HEK293 (cell line): ENCODE measurements around the gene TTLL5.

Experiments used
- CTCF ChIA-PET: fragments of 350-600 bp; formaldehyde crosslinking; extraction: SDS; loops from one replicate; lab custom pipeline; 2021; ENCODE audit warnings: antibody characterized with exemption; lab: Yijun Ruan, JAX
- POLR2A ChIA-PET: fragments of 300-600 bp; formaldehyde crosslinking; extraction: SDS; loops from one replicate; lab custom pipeline; 2020; ENCODE audit warnings: antibody characterized with exemption, inconsistent platforms; lab: Yijun Ruan, JAX
- H3K27ac ChIP-seq: fragments of 200-500 bp; sonication (Bioruptor generic); 2 replicates; pipeline ENCODE4 v1.5.1; 2014; ENCODE audit warnings: low read depth, low read length, control low read depth, inconsistent platforms; ENCODE audit errors: extremely low read depth
- H3K36me3 ChIP-seq, 2 experiments: fragments of 200-500 bp in 1 of 2; sonication (Bioruptor generic) in 1 of 2; 1 replicate in 1 of 2; 2 replicates in 1 of 2; pipeline ENCODE4 v1.5.1; 2014 to 2017; ENCODE audit warnings: inconsistent platforms in 2 of 2, low read length in 2 of 2; ENCODE audit not compliant: control insufficient read depth in 2 of 2, insufficient read depth in 1 of 2
- H3K4me1 ChIP-seq: fragments of 200-500 bp; sonication (Bioruptor generic); 2 replicates; pipeline ENCODE4 v1.5.1; 2014; ENCODE audit warnings: mild to moderate bottlenecking, low read length, inconsistent platforms; ENCODE audit not compliant: control insufficient read depth, insufficient read depth
- H3K4me3 ChIP-seq: 2 replicates; pipeline ENCODE4 v1.5.1; 2011; ENCODE audit warnings: low read depth, mild to moderate bottlenecking, control low read depth, low read length, moderate library complexity
- H3K9me3 ChIP-seq: fragments of 200-500 bp; sonication (Bioruptor generic); 2 replicates; pipeline ENCODE4 v1.5.1; 2014; ENCODE audit warnings: low read depth, low read length, inconsistent platforms; ENCODE audit not compliant: control insufficient read depth, insufficient read depth
- EGR2 ChIP-seq: fragments of 450-650 bp; formaldehyde crosslinking; IDR thresholded peaks from 2 replicates; pipeline ENCODE4 v1.5.1; 2016; ENCODE audit warnings: low read depth, missing biosample characterization, missing genetic modification characterization
- MYNN ChIP-seq: fragments of 450-650 bp; formaldehyde crosslinking; IDR thresholded peaks from 2 replicates; pipeline ENCODE4 v1.5.1; 2016; ENCODE audit warnings: missing biosample characterization, missing genetic modification characterization, borderline replicate concordance
- WT1 ChIP-seq: fragments of 450-650 bp; formaldehyde crosslinking; IDR thresholded peaks from 2 replicates; pipeline ENCODE4 v1.5.1; 2016; ENCODE audit warnings: missing biosample characterization, missing genetic modification characterization
- ZBTB1 ChIP-seq: fragments of 450-650 bp; formaldehyde crosslinking; IDR thresholded peaks from 2 replicates; pipeline ENCODE4 v1.5.1; 2016; ENCODE audit warnings: missing biosample characterization, missing genetic modification characterization
- ZBTB48 ChIP-seq: fragments of 450-650 bp; formaldehyde crosslinking; IDR thresholded peaks from 2 replicates; pipeline ENCODE4 v1.5.1; 2016; ENCODE audit warnings: missing biosample characterization, missing genetic modification characterization
- ZBTB8A ChIP-seq: fragments of 450-650 bp; formaldehyde crosslinking; IDR thresholded peaks from 2 replicates; pipeline ENCODE4 v1.5.1; 2016; ENCODE audit warnings: missing biosample characterization, missing genetic modification characterization
- ZFHX2 ChIP-seq: fragments of 450-650 bp; formaldehyde crosslinking; conservative IDR thresholded peaks from 2 replicates; pipeline ENCODE4 v1.5.1; 2016; ENCODE audit warnings: missing biosample characterization, missing genetic modification characterization
- ZFP41 ChIP-seq: fragments of 450-650 bp; formaldehyde crosslinking; IDR thresholded peaks from 2 replicates; pipeline ENCODE4 v1.5.1; 2016; ENCODE audit warnings: missing biosample characterization, missing genetic modification characterization, borderline replicate concordance
- ZNF2 ChIP-seq: fragments of 450-650 bp; formaldehyde crosslinking; IDR thresholded peaks from 2 replicates; pipeline ENCODE4 v1.5.1; 2016; ENCODE audit warnings: missing biosample characterization, missing genetic modification characterization
- ZNF433 ChIP-seq: fragments of 450-650 bp; formaldehyde crosslinking; IDR thresholded peaks from 2 replicates; pipeline ENCODE4 v1.5.1; 2016; ENCODE audit warnings: missing biosample characterization, missing genetic modification characterization, low read depth
- ZNF529 ChIP-seq: fragments of 450-650 bp; formaldehyde crosslinking; IDR thresholded peaks from 2 replicates; pipeline ENCODE4 v1.5.1; 2017; ENCODE audit warnings: missing genetic modification characterization, missing biosample characterization; ENCODE audit not compliant: insufficient replicate concordance
- ZNF658 ChIP-seq: fragments of 450-650 bp; formaldehyde crosslinking; IDR thresholded peaks from 2 replicates; pipeline ENCODE4; 2016; ENCODE audit warnings: missing biosample characterization, missing genetic modification characterization
- ZNF670 ChIP-seq: fragments of 450-650 bp; formaldehyde crosslinking; IDR thresholded peaks from 2 replicates; pipeline ENCODE4 v1.5.1; 2016; ENCODE audit warnings: missing biosample characterization, missing genetic modification characterization, low read depth
- ZNF677 ChIP-seq: fragments of 450-650 bp; IDR thresholded peaks from 2 replicates; pipeline ENCODE4 v1.5.0; 2018; ENCODE audit warnings: missing biosample characterization, mild to moderate bottlenecking, missing genetic modification characterization, moderate library complexity
- ZNF792 ChIP-seq: fragments of 450-650 bp; formaldehyde crosslinking; IDR thresholded peaks from 2 replicates; pipeline ENCODE4 v1.5.1; 2016; ENCODE audit warnings: missing biosample characterization, missing genetic modification characterization
- ZXDB ChIP-seq: fragments of 450-650 bp; formaldehyde crosslinking; IDR thresholded peaks from 2 replicates; pipeline ENCODE4 v1.5.1; 2016; ENCODE audit warnings: missing biosample characterization, missing genetic modification characterization
- TF ChIP-seq, protein P1 (sequence below): fragments of 450-650 bp; formaldehyde crosslinking; IDR thresholded peaks from 2 replicates; pipeline ENCODE4 v1.5.1; 2017; ENCODE audit warnings: missing biosample characterization, missing genetic modification characterization
- TF ChIP-seq, protein P2 (sequence below): fragments of 450-650 bp; IDR thresholded peaks from 2 replicates; pipeline ENCODE4 v1.5.1; 2018; ENCODE audit warnings: missing biosample characterization, missing genetic modification characterization
- TF ChIP-seq, protein P3 (sequence below): fragments of 450-650 bp; formaldehyde crosslinking; IDR thresholded peaks from 2 replicates; pipeline ENCODE4 v1.5.1; 2016; ENCODE audit warnings: missing biosample characterization, missing genetic modification characterization
- TF ChIP-seq, protein P4 (sequence below): fragments of 450-650 bp; formaldehyde crosslinking; IDR thresholded peaks from 2 replicates; pipeline ENCODE4 v1.5.1; 2016; ENCODE audit warnings: missing biosample characterization, missing genetic modification characterization
- TF ChIP-seq, protein P5 (sequence below): fragments of 450-650 bp; formaldehyde crosslinking; IDR thresholded peaks from 2 replicates; pipeline ENCODE4 v1.5.1; 2016; ENCODE audit warnings: missing biosample characterization, missing genetic modification characterization

Gene TTLL5

DNA sequence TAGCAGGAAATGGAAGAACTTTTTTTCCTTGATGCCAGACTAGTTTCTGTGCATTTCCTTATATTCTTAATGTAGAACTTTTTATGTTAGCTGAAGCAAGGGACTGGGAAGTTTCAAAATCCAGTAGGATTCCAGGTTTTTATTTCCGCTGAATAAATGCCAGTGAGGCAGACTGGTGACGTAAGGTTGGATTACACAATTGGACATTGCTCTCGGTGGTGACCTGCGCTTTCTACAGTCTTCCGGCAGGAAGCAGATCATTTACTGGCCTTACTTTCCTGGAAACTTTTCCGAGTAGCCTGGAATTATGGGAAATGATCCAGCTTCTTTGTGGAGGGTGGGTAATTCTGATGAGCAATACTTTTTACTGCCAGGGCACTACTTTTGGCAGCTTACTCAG, 328.1 kb downstream of the TTLL5 start (continued):
- TF ChIP-seq, protein P1, sequence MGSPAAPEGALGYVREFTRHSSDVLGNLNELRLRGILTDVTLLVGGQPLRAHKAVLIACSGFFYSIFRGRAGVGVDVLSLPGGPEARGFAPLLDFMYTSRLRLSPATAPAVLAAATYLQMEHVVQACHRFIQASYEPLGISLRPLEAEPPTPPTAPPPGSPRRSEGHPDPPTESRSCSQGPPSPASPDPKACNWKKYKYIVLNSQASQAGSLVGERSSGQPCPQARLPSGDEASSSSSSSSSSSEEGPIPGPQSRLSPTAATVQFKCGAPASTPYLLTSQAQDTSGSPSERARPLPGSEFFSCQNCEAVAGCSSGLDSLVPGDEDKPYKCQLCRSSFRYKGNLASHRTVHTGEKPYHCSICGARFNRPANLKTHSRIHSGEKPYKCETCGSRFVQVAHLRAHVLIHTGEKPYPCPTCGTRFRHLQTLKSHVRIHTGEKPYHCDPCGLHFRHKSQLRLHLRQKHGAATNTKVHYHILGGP (tag by site-specific recombination) = no peak
- TF ChIP-seq, all 188 proteins: peak for 0

DNA sequence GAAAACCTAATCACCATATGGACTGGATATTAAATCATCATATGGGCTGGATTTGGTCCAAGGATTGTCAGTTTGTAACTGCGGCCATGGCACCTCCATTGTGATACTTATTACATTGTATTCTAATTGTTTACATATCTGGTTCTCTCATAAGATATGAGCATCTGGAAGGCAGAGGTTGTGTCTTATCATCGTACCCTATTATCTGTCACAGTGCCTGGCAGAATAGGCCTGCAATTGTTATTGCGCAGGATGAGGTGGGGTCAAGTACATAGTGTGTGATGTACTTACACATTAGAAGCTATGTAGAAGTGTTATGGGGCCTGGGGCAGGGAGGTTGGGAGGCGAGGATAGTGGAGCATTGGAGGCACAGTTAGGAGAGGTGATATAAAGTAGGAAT, 329.3 kb downstream of the TTLL5 start:
- TF ChIP-seq ZNF670 (tag by site-specific recombination) = no peak
- TF ChIP-seq ZNF658 (tag by site-specific recombination) = no peak
- no peak for TF ChIP-seq ZNF677 (tag by site-specific recombination)
- TF ChIP-seq, protein P2, sequence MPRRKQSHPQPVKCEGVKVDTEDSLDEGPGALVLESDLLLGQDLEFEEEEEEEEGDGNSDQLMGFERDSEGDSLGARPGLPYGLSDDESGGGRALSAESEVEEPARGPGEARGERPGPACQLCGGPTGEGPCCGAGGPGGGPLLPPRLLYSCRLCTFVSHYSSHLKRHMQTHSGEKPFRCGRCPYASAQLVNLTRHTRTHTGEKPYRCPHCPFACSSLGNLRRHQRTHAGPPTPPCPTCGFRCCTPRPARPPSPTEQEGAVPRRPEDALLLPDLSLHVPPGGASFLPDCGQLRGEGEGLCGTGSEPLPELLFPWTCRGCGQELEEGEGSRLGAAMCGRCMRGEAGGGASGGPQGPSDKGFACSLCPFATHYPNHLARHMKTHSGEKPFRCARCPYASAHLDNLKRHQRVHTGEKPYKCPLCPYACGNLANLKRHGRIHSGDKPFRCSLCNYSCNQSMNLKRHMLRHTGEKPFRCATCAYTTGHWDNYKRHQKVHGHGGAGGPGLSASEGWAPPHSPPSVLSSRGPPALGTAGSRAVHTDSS (tag by site-specific recombination) = no peak
- Histone ChIP-seq H3K4me1 (peaks cover 2% of the 10 kb centered on the region; the same call in 1 of the 2 replicates), H3K27ac (no peak overlapping the region), H3K9me3 (no peaks in the 10 kb centered on the region), H3K4me3 (no peak overlapping the region), H3K36me3 (peaks cover 4 to 63% of the 10 kb centered on the region in 2 experiments; a peak in 2 of 3 replicates)
- ChIA-PET POLR2A (interaction anchor here (0.6 kb wide), 1 partner anchor 329 kb away, joined by 4 read pairs; the partner anchor contains the start of gene TTLL5), CTCF (interaction anchor here (1.0 to 1.5 kb wide), 2 partner anchors 83 to 279 kb away, joined by 4 to 6 read pairs; no protein-coding TSS in a partner anchor)

DNA sequence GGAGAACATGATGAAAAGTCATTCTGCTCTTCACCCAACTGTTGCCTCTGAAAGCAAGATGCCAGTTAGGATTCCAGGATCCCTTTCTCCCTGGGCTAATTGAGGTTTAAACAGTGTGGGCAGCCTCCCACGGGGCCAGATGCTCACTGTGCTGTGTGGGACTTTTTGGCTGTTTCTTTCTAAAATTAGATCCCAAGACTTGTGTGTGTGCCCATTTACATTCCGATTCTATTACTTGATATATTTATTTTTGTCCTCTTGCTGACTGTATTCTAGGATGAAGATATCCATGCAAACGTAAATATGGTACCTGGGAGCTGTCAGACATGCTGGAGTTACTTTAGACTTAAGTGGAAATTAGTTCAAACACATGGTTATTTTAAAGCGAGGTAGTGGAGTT, 330.7 kb downstream of the TTLL5 start:
- TF ChIP-seq ZBTB48 (tag by site-specific recombination) (no peak), ZBTB1 (tag by site-specific recombination) (no peak), EGR2 (tag by site-specific recombination) (peak; percentile 58), ZNF792 (tag by site-specific recombination) (no peak), ZFHX2 (tag by site-specific recombination) (peak; percentile 90), ZBTB8A (tag by site-specific recombination) (no peak)
- CTCF ChIA-PET = no interaction called here
- no peak overlapping the region for H3K27ac ChIP-seq
- peaks cover 4 to 76% of the 10 kb centered on the region in 2 experiments; a peak in 2 of 3 replicates for H3K36me3 ChIP-seq
- no peaks in the 10 kb centered on the region for H3K9me3 ChIP-seq
- H3K4me1 ChIP-seq = peaks cover 2% of the 10 kb centered on the region; the same call in 1 of the 2 replicates
- H3K4me3 ChIP-seq = no peak overlapping the region
- POLR2A ChIA-PET = no interaction called here

DNA sequence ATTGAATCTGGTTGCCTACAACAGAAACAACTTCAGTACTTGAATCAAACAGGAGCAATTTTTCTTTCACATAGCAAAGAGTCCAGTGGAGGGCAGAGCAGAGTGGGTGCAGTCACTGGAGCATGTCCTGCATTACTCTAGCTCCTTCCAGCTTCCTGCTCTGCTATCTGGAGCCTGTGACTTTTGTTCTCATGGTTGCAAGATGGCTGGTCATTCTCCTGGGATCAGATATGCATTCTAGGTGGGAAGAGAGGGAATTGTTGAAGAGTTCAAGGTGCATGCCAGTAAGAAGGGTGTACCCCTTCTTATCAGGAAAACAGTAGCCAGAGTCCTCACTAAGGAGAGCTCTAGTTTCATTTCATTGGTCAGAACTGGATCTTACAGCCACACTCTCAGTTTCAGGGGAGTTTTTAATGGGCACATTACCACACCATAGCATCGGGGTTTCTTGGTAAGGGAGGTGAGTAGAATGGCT, 332.6 kb downstream of the TTLL5 start:
- H3K36me3 ChIP-seq = peaks cover 11 to 94% of the 10 kb centered on the region in 2 experiments
- H3K27ac ChIP-seq = no peak overlapping the region
- H3K4me3 ChIP-seq = no peak overlapping the region
- 0 out of 2 replicates have a peak, but pooled peaks cover 2% of the 10 kb centered on the region for H3K4me1 ChIP-seq
- ChIA-PET CTCF (interaction anchor here (1.2 to 1.5 kb wide), 4 partner anchors 11 to 359 kb away, joined by 3 to 6 read pairs (median 4); no protein-coding TSS in a partner anchor), POLR2A (interaction anchor here (1.5 kb wide), 1 partner anchor 8 kb away, joined by 5 read pairs; the partner anchor contains the start of gene IFT43)
- no peaks in the 10 kb centered on the region for H3K9me3 ChIP-seq
- TF ChIP-seq, protein P3, sequence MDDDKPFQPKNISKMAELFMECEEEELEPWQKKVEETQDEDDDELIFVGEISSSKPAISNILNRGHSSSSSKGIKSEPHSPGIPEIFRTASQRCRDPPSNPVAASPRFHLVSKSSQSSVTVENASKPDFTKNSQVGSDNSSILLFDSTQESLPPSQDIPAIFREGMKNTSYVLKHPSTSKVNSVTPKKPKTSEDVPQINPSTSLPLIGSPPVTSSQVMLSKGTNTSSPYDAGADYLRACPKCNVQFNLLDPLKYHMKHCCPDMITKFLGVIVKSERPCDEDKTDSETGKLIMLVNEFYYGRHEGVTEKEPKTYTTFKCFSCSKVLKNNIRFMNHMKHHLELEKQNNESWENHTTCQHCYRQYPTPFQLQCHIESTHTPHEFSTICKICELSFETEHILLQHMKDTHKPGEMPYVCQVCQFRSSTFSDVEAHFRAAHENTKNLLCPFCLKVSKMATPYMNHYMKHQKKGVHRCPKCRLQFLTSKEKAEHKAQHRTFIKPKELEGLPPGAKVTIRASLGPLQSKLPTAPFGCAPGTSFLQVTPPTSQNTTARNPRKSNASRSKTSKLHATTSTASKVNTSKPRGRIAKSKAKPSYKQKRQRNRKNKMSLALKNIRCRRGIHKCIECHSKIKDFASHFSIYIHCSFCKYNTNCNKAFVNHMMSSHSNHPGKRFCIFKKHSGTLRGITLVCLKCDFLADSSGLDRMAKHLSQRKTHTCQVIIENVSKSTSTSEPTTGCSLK (tag by site-specific recombination) = no peak
- TF ChIP-seq ZNF2 (tag by site-specific recombination) (no peak), ZFP41 (tag by site-specific recombination) (no peak), ZXDB (tag by site-specific recombination) (no peak), WT1 (no peak), MYNN (no peak), ZNF529 (no peak), ZNF433 (tag by site-specific recombination) (no peak)
- TF ChIP-seq, protein P4, sequence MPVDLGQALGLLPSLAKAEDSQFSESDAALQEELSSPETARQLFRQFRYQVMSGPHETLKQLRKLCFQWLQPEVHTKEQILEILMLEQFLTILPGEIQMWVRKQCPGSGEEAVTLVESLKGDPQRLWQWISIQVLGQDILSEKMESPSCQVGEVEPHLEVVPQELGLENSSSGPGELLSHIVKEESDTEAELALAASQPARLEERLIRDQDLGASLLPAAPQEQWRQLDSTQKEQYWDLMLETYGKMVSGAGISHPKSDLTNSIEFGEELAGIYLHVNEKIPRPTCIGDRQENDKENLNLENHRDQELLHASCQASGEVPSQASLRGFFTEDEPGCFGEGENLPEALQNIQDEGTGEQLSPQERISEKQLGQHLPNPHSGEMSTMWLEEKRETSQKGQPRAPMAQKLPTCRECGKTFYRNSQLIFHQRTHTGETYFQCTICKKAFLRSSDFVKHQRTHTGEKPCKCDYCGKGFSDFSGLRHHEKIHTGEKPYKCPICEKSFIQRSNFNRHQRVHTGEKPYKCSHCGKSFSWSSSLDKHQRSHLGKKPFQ (tag by site-specific recombination) = no peak
- TF ChIP-seq, protein P5, sequence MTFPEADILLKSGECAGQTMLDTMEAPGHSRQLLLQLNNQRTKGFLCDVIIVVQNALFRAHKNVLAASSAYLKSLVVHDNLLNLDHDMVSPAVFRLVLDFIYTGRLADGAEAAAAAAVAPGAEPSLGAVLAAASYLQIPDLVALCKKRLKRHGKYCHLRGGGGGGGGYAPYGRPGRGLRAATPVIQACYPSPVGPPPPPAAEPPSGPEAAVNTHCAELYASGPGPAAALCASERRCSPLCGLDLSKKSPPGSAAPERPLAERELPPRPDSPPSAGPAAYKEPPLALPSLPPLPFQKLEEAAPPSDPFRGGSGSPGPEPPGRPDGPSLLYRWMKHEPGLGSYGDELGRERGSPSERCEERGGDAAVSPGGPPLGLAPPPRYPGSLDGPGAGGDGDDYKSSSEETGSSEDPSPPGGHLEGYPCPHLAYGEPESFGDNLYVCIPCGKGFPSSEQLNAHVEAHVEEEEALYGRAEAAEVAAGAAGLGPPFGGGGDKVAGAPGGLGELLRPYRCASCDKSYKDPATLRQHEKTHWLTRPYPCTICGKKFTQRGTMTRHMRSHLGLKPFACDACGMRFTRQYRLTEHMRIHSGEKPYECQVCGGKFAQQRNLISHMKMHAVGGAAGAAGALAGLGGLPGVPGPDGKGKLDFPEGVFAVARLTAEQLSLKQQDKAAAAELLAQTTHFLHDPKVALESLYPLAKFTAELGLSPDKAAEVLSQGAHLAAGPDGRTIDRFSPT (tag by site-specific recombination) = no peak
